ENCODE data around the gene RPS6KA4. TPM values are rescaled to one million over a fixed set of nuclear protein-coding genes. Genes with fewer than 3 reads are reported as not detected.
"Not testable (repeated sequence)": the region's sequence is repeated elsewhere in the genome, so short reads cannot be mapped to it uniquely, and the experiment has no call there.

The RPS6KA4 gene
- total RNA-seq, 1 experiment from 2014 or later = 18.6 TPM

- H3K27ac ChIP-seq = peak overlapping the region; percentile 52; the same call in 1 of the 2 replicates
- H3K4me1 ChIP-seq = peaks cover 20% of the 10 kb centered on the region; the same call in 1 of the 2 replicates
- DNase-seq = no peak
- H3K4me3 ChIP-seq = no peak overlapping the region
- no peaks in the 10 kb centered on the region for H3K36me3 ChIP-seq
- H3K27me3 ChIP-seq = no peaks in the 10 kb centered on the region
- H3K9me3 ChIP-seq (replicated peaks) = peaks cover 4% of the 10 kb centered on the region; the same call in 1 of the 2 replicates
Observed at GRCh38 chr11:64415996-64416728, 57.2 kb downstream of the RPS6KA4 start.

DNA sequence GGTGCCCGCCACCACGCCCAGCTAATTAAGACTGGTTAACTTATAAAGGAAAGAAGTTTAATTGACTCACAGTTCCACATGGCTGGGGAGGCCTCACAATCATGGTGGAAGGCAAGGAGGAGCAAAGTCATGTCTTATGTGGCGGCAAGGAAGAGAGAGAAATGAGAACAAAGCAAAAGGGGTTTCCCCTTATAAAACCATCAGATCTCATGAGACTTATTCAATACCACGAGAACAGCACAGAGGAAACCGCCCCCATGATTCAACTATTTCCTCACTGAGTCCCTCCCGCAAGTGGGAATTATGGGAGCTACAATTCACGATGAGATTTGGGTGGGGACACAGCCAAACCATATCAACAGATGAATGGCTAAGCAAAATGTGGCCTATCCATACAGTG is 59.3 kb downstream of the RPS6KA4 start:
- not testable (repeated sequence) for H3K9me3 ChIP-seq (replicated peaks); H3K27ac ChIP-seq; H3K4me3 ChIP-seq; H3K27me3 ChIP-seq; H3K36me3 ChIP-seq; DNase-seq
- peaks cover 20% of the 10 kb centered on the region; the same call in 1 of the 2 replicates for H3K4me1 ChIP-seq

DNA sequence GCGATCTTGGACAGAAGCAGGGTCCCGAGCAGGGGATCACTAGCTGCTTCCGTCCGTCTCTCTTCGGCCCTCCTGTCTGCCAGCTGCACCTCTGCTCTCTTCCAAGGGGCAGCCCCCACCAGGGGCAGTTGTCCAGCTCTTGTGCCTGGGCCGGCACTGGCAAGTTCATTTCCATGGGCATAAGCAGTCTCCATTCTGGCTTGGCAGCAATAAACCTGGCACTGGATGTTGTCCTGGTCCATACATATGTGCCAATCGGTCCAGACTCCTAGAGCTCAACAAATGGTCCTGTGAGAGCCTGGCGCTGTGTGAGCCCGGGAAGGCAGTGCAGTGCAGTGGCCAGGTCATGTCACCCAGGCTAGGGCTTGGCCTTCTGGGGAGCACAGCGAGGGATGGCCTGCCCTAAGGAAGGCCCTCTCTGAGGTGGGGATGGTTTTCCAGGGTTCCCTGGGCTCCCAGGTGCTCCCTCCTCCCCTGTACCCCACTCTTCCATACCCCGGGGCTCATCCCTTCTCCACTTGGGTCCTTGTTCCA is 60.4 kb downstream of the RPS6KA4 start:
- no peak for DNase-seq

DNA sequence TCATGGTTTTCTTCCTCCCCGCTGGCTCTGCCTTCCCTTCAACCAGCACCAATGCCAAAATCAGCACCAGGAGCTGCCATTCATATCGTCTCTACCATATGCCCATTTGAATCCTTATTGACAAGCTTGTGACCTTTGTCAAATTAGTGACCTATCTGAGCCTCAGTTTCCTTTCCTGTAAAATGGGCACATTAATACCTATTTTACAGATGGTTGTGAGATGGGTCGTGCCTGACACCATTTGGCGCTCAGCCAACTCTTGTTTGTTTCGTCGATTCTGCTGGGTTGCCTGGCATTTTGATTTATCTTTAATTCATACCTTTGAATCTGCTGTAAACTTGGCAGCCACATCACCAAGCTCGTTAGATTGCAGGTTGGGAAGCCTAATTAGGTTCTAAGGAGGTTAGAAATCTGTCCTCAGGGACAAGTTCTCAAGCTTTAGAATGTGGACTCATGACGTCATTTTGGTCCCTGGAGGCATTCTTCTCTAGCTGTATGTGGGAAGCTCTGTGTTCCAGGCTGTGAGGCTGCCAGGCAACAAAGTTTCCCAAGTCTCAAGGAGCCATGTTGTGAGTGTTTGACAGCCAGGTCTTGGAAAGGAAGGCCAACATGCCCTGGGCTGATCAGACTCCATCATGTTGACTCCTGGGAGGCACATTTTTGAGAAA is 61.0 kb downstream of the RPS6KA4 start:
- peaks cover 16% of the 10 kb centered on the region; the same call in 1 of the 2 replicates for H3K4me1 ChIP-seq
- H3K27me3 ChIP-seq = no peaks in the 10 kb centered on the region
- H3K4me3 ChIP-seq = no peak overlapping the region
- H3K36me3 ChIP-seq = no peaks in the 10 kb centered on the region
- peaks cover 4% of the 10 kb centered on the region; the same call in 1 of the 2 replicates for H3K9me3 ChIP-seq (replicated peaks)
- peak; percentile 57 to 68 for DNase-seq
- no peak overlapping the region for H3K27ac ChIP-seq

More for the DNA sequence above, 60.4 kb downstream of the RPS6KA4 start:
- Histone ChIP-seq H3K9me3 (replicated peaks) (peaks cover 4% of the 10 kb centered on the region; the same call in 1 of the 2 replicates), H3K27ac (no peak overlapping the region), H3K36me3 (no peaks in the 10 kb centered on the region), H3K27me3 (no peaks in the 10 kb centered on the region), H3K4me1 (peaks cover 20% of the 10 kb centered on the region; the same call in 1 of the 2 replicates), H3K4me3 (no peak overlapping the region)

Other genes starting within 250 kb of the RPS6KA4 start
- 25.6 and 26.3 TPM in 2 replicates for gene MACROD1, start 193.0 kb upstream of the RPS6KA4 start, total RNA-seq (2014; rRNA removed; shearing (Covaris generic))
- 283 and 302 TPM in 2 replicates for gene STIP1, start 173.0 kb upstream of the RPS6KA4 start, total RNA-seq (2014; rRNA removed; shearing (Covaris generic))
- gene FERMT3, start 152.4 kb upstream of the RPS6KA4 start, total RNA-seq (2014; rRNA removed; shearing (Covaris generic)) = 4.9 and 8.6 TPM in 2 replicates
- gene TRPT1, start 133.0 kb upstream of the RPS6KA4 start, total RNA-seq (2014; rRNA removed; shearing (Covaris generic)) = 18.6 and 24.9 TPM in 2 replicates
- 20.7 and 21.1 TPM in 2 replicates for gene NUDT22, start 132.9 kb upstream of the RPS6KA4 start, total RNA-seq (2014; rRNA removed; shearing (Covaris generic))
- gene DNAJC4, start 128.6 kb upstream of the RPS6KA4 start, total RNA-seq (2014; rRNA removed; shearing (Covaris generic)) = 2.0 and 5.3 TPM in 2 replicates
- gene VEGFB, start 124.6 kb upstream of the RPS6KA4 start, total RNA-seq (2014; rRNA removed; shearing (Covaris generic)) = 26.4 and 27.8 TPM in 2 replicates
- gene FKBP2, start 118.1 kb upstream of the RPS6KA4 start, total RNA-seq (2014; rRNA removed; shearing (Covaris generic)) = 53.1 and 53.5 TPM in 2 replicates
- gene PPP1R14B, start 112.2 kb upstream of the RPS6KA4 start, total RNA-seq (2014; rRNA removed; shearing (Covaris generic)) = 556 and 639 TPM in 2 replicates
- 35.8 and 38.3 TPM in 2 replicates for gene PLCB3, start 107.6 kb upstream of the RPS6KA4 start, total RNA-seq (2014; rRNA removed; shearing (Covaris generic))
- 25.9 and 32.0 TPM in 2 replicates for gene BAD, start 74.5 kb upstream of the RPS6KA4 start, total RNA-seq (2014; rRNA removed; shearing (Covaris generic))
- 16.1 and 17.6 TPM in 2 replicates for gene GPR137, start 73.3 kb upstream of the RPS6KA4 start, total RNA-seq (2014; rRNA removed; shearing (Covaris generic))
- not detected in 2 replicates for gene KCNK4, start 67.9 kb upstream of the RPS6KA4 start, total RNA-seq (2014; rRNA removed; shearing (Covaris generic))
- gene CATSPERZ, start 58.8 kb upstream of the RPS6KA4 start, total RNA-seq (2014; rRNA removed; shearing (Covaris generic)) = not detected in 2 replicates
- 22.6 and 23.8 TPM in 2 replicates for gene ESRRA, start 53.6 kb upstream of the RPS6KA4 start, total RNA-seq (2014; rRNA removed; shearing (Covaris generic))
- 185 and 215 TPM in 2 replicates for gene TRMT112, start 41.6 kb upstream of the RPS6KA4 start, total RNA-seq (2014; rRNA removed; shearing (Covaris generic))
- 105 and 130 TPM in 2 replicates for gene PRDX5, start 41.0 kb upstream of the RPS6KA4 start, total RNA-seq (2014; rRNA removed; shearing (Covaris generic))
- gene CCDC88B, start 19.0 kb upstream of the RPS6KA4 start, total RNA-seq (2014; rRNA removed; shearing (Covaris generic)) = 0.59 and 0.96 TPM in 2 replicates
- not detected in 2 replicates for gene SLC22A11, start 196.8 kb downstream of the RPS6KA4 start, total RNA-seq (2014; rRNA removed; shearing (Covaris generic))
- gene SLC22A12, start 232.1 kb downstream of the RPS6KA4 start, total RNA-seq (2014; rRNA removed; shearing (Covaris generic)) = not detected in 2 replicates